OCI-LY1 (cell line): ENCODE data around the gene CIAPIN1.
"Not testable (repeated sequence)": the region's sequence is repeated elsewhere in the genome, so short reads cannot be mapped to it uniquely, and the experiment has no call there.

Source experiments
- H2AFZ ChIP-seq: fragments of 200-600 bp; sonication (generic), shearing (Covaris generic); 2 replicates; pipeline ENCODE4 v1.6.0; 2014; ENCODE audit warnings: antibody characterized with exemption, mild to moderate bottlenecking, low read length
- H3F3A ChIP-seq: fragments of 200-600 bp; sonication (generic), shearing (Covaris generic); 2 replicates; pipeline ENCODE4 v1.6.0; 2014; ENCODE audit warnings: mild to moderate bottlenecking, antibody characterized with exemption, low read length, moderate library complexity; ENCODE audit not compliant: insufficient read depth
- H3K27ac ChIP-seq: fragments of 200-600 bp; sonication (generic); 2 replicates; pipeline ENCODE4 v1.5.1; 2014; ENCODE audit warnings: low read length, mixed run types, mild to moderate bottlenecking, low read depth; ENCODE audit not compliant: poor library complexity, severe bottlenecking
- H3K27me3 ChIP-seq: fragments of 200-600 bp; sonication (generic); 2 replicates; pipeline ENCODE4 v1.6.0; 2014; ENCODE audit warnings: antibody characterized with exemption, mild to moderate bottlenecking, low read length, moderate library complexity; ENCODE audit not compliant: insufficient read depth
- H3K36me3 ChIP-seq: fragments of 200-600 bp; sonication (generic); 2 replicates; pipeline ENCODE4 v1.6.1; 2014; ENCODE audit warnings: mild to moderate bottlenecking, antibody characterized with exemption, low read length, moderate library complexity, mixed read lengths; ENCODE audit not compliant: insufficient read depth
- H3K4me1 ChIP-seq: fragments of 200-600 bp; sonication (generic); 2 replicates; pipeline ENCODE4 v1.5.1; 2014; ENCODE audit warnings: mild to moderate bottlenecking, low read length, moderate library complexity; ENCODE audit not compliant: insufficient read depth, severe bottlenecking
- H3K4me2 ChIP-seq: fragments of 200-600 bp; sonication (generic), shearing (Covaris generic); 2 replicates; pipeline ENCODE4 v1.6.1; 2014; ENCODE audit warnings: low read length
- H3K4me3 ChIP-seq: fragments of 200-600 bp; sonication (generic); 2 replicates; pipeline ENCODE4 v1.5.1; 2014; ENCODE audit warnings: low read length, low read depth, mild to moderate bottlenecking, mixed read lengths; ENCODE audit not compliant: poor library complexity, severe bottlenecking
- H3K79me2 ChIP-seq: fragments of 200-600 bp; shearing (Covaris generic); 2 replicates; pipeline ENCODE4 v1.6.1; 2016; ENCODE audit warnings: mixed run types, low read length, mixed read lengths; ENCODE audit not compliant: insufficient read depth
- H3K9ac ChIP-seq: fragments of 200-600 bp; sonication (generic), shearing (Covaris generic); 2 replicates; pipeline ENCODE4 v1.6.1; 2014; ENCODE audit warnings: mild to moderate bottlenecking, low read length, mixed read lengths
- H3K9me2 ChIP-seq: fragments of 200-600 bp; sonication (generic), shearing (Covaris generic); 2 replicates; pipeline ENCODE4 v1.6.1; 2014; ENCODE audit warnings: low read depth, mild to moderate bottlenecking, low read length, mixed read lengths
- H3K9me3 ChIP-seq: fragments of 200-600 bp; shearing (Covaris generic); 2 replicates; pipeline ENCODE4 v1.6.1; 2014; ENCODE audit warnings: low read length, mixed read lengths
- H4K20me1 ChIP-seq: fragments of 200-600 bp; sonication (generic), shearing (Covaris generic); 2 replicates; pipeline ENCODE4 v1.6.0; 2016; ENCODE audit warnings: mild to moderate bottlenecking, low read length; ENCODE audit not compliant: insufficient read depth
- EZH2 ChIP-seq: fragments of 200-600 bp; sonication (generic), shearing (Covaris generic); IDR thresholded peaks from 2 replicates; pipeline ENCODE4 v1.8.0; 2017; ENCODE audit warnings: borderline replicate concordance, mixed run types, mild to moderate bottlenecking, antibody characterized with exemption, low read length, moderate library complexity, mixed read lengths
- TF ChIP-seq, protein P1 (sequence below): fragments of 200-600 bp; sonication (generic), shearing (Covaris generic); IDR thresholded peaks from 2 replicates; pipeline ENCODE4 v1.5.1; 2017; ENCODE audit warnings: mild to moderate bottlenecking, antibody characterized with exemption, low read length, moderate library complexity, mixed read lengths

Gene CIAPIN1

DNA sequence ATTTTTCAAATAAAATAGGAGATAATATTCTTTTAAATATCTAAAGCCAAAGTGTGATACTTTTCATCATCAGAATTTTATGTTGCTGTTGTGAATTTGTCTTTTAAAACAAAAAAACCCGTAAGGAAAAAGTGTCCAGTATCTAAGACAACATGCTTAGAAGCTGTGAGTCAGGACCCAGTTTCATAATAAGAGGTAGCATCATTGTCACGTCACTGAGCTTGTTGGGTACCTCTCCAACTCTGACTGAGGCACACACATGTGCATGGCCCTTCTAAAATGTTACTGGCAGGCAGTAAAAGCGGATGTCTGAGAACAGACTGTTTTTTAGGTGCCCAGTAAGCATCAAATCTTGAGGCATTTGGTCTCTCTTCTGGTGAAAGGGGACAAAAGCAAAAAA lies 2.5 kb downstream of the CIAPIN1 start:
- Histone ChIP-seq H3F3A (no peaks in the 10 kb centered on the region), H3K27me3 (no peaks in the 10 kb centered on the region), H4K20me1 (no peaks in the 10 kb centered on the region), H3K27ac (no peak overlapping the region), H3K9me2 (no peaks in the 10 kb centered on the region), H3K9me3 (0 out of 2 replicates have a peak, but pooled peaks cover 8% of the 10 kb centered on the region), H3K4me3 (no peak overlapping the region), H3K79me2 (peaks cover 43% of the 10 kb centered on the region), H3K4me1 (peaks cover 23% of the 10 kb centered on the region), H3K9ac (no peak overlapping the region), H2AFZ (no peak overlapping the region), H3K36me3 (peaks cover 29% of the 10 kb centered on the region), H3K4me2 (no peak overlapping the region)
- TF ChIP-seq EZH2 = no peak
- TF ChIP-seq, protein P1, sequence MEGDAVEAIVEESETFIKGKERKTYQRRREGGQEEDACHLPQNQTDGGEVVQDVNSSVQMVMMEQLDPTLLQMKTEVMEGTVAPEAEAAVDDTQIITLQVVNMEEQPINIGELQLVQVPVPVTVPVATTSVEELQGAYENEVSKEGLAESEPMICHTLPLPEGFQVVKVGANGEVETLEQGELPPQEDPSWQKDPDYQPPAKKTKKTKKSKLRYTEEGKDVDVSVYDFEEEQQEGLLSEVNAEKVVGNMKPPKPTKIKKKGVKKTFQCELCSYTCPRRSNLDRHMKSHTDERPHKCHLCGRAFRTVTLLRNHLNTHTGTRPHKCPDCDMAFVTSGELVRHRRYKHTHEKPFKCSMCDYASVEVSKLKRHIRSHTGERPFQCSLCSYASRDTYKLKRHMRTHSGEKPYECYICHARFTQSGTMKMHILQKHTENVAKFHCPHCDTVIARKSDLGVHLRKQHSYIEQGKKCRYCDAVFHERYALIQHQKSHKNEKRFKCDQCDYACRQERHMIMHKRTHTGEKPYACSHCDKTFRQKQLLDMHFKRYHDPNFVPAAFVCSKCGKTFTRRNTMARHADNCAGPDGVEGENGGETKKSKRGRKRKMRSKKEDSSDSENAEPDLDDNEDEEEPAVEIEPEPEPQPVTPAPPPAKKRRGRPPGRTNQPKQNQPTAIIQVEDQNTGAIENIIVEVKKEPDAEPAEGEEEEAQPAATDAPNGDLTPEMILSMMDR = no peak

GRCh38 chr16:57440551-57440950 lies 6.6 kb downstream of the CIAPIN1 start:
- not testable (repeated sequence) for H3K27ac ChIP-seq, H3K27me3 ChIP-seq, H3K4me2 ChIP-seq, H3F3A ChIP-seq, H3K4me3 ChIP-seq, H3K9me3 ChIP-seq, H2AFZ ChIP-seq, H3K9me2 ChIP-seq, H4K20me1 ChIP-seq, H3K4me1 ChIP-seq, H3K9ac ChIP-seq
- H3K79me2 ChIP-seq = peaks cover 29% of the 10 kb centered on the region
- peaks cover 66% of the 10 kb centered on the region for H3K36me3 ChIP-seq

GRCh38 chr16:57439947-57440346 lies 7.2 kb downstream of the CIAPIN1 start:
- not testable (repeated sequence) for H4K20me1 ChIP-seq, H3F3A ChIP-seq, H3K4me3 ChIP-seq, H3K9me2 ChIP-seq, H2AFZ ChIP-seq, H3K9me3 ChIP-seq, H3K4me1 ChIP-seq, H3K4me2 ChIP-seq, H3K27ac ChIP-seq, H3K27me3 ChIP-seq, H3K9ac ChIP-seq
- Histone ChIP-seq H3K79me2 (peaks cover 25% of the 10 kb centered on the region), H3K36me3 (peaks cover 72% of the 10 kb centered on the region)

DNA sequence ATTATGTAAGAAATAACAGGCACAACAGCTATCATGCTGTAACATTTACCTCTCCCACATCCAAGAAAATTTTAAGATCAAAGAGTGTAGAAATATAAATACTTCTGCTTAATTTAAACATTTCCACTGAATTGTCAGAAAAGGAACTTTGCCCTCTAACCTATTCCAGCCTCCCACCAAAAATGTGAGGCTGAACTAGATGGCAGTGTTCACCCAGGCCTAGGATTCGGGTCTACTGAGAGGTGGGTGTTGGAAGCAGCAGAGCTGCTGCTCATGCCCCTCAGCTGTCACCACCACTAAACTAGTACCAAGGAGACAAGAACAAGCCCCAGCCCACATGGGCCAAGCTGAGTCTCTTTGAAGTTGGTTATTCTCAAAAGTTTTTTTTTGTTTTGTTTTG lies 11.3 kb downstream of the CIAPIN1 start:
- TF ChIP-seq, protein P1 = no peak
- no peak for TF ChIP-seq EZH2
- H3K9me2 ChIP-seq = no peaks in the 10 kb centered on the region
- H3K4me1 ChIP-seq = no peaks in the 10 kb centered on the region
- H3K4me3 ChIP-seq = no peak overlapping the region
- H3K9me3 ChIP-seq = no peaks in the 10 kb centered on the region
- H3K9ac ChIP-seq = no peak overlapping the region
- peaks cover 94% of the 10 kb centered on the region for H3K36me3 ChIP-seq
- H4K20me1 ChIP-seq = no peaks in the 10 kb centered on the region
- no peaks in the 10 kb centered on the region for H3F3A ChIP-seq
- no peak overlapping the region for H3K4me2 ChIP-seq
- H3K27me3 ChIP-seq = no peaks in the 10 kb centered on the region
- H3K27ac ChIP-seq = no peak overlapping the region
- no peaks in the 10 kb centered on the region for H3K79me2 ChIP-seq
- no peak overlapping the region for H2AFZ ChIP-seq
